ENCODE results near the gene FSTL4.

Gene FSTL4

GRCh38 chr5:133610489-133611356 is 1.6 kb downstream of the FSTL4 start:
- peak; percentile 45 for DNase-seq

DNA sequence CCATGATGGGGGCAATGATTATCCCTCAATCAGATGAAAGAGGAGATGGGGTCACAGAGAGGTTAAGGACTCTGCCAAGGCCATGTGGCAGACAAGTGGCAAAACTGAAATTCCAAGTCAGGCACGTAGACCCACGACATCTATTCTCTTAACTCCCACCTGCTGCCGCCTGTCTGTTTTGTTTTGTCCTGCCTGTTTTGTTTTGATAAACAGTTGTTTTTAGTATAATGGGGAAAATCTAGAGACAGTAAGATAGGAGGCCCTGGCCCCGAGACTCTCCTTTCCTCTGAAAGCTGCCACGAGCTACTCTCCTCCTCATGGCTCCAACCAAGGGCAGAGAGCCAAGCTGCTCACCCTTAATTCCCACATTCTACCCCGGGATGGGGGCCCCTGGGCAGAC is 4.9 kb downstream of the FSTL4 start:
- DNase-seq: no peak

DNA sequence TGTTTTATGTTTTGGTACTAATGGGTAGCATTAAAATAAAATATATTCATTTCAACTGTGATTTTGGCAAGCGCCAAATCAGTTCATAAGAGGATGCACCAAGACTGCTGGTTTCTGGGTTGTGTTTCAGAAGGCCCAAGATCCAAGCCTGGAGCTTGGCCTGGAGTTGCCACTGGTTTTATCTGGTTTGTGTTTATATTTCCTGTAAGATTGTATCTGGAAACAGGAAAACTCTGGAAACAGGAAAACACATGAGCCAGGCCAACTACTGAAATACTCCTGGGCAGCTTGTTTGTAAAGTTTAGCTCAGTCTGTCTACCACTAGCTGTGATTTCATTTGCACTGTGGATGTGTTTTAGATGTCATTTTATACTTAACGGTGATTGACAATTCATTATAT is 5.5 kb downstream of the FSTL4 start:
- DNase-seq: no peak

DNA sequence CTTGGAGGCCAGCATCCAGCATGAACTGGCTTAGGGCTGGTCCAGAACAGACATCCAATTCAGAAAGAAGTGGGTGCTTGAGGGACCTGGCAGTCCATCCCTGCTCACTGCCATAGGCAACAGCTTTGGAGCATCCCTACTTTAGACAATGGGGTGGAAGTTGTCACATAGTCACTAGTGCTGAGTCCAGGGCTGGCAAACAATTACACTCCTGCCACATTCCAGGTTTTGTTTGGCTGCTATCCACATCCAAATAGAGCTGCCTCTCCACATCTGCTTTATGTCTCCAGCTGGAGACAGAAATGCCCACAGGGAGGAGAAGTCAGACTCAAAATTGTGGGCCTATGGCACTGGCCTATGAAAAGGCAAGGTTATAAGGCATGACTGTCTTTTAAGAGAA is 7.0 kb downstream of the FSTL4 start:
- no peak for DNase-seq

GRCh38 chr5:133603711-133604110 is 8.6 kb downstream of the FSTL4 start:
- no peak for DNase-seq

DNA sequence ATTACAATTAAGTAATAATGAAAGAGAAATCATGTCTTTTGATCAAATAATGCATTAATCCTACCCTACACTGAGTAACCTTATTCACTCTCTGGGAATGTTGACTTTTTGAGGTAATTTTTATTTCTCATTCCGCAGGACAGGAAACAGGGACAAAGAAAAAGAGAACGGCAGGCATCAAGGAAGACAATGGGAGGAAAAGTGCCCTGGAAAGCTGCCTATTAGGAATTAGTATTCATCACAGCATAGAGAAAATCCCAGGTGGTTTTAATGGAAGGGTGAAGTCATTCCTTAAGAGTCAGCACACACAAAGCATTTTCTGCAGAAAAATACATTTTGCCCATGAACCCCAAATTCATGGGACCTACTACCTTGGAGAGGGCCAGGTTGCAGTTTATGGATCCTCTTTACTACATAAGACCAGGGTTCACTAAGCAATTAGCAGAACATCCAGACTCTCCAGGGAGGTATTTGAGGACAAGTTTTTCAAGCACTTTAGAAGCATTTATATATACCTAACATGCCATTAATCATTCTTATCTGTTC is 9.4 kb downstream of the FSTL4 start:
- no peak for DNase-seq

GRCh38 chr5:133599600-133599999 is 12.7 kb downstream of the FSTL4 start:
- DNase-seq: no peak

DNA sequence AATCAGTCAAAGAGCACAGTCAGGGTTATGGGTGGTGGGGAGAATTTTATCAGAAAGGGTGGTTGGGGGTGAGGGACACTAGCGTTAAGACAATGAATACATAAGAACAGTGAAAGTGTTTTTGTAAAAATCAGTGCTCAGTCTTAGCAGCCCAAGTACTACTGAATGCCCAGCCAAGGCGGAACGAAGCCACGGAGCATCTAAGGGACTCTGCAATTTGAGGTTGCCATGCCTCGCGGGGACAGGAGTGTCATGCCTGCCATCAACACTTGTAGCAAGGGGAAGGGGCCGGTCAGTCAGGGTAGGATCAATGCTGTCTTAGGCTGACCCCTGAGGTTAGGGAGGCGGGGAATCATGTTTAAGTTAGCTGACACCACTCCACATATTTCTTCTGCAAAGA is 13.3 kb downstream of the FSTL4 start:
- DNase-seq: no peak

DNA sequence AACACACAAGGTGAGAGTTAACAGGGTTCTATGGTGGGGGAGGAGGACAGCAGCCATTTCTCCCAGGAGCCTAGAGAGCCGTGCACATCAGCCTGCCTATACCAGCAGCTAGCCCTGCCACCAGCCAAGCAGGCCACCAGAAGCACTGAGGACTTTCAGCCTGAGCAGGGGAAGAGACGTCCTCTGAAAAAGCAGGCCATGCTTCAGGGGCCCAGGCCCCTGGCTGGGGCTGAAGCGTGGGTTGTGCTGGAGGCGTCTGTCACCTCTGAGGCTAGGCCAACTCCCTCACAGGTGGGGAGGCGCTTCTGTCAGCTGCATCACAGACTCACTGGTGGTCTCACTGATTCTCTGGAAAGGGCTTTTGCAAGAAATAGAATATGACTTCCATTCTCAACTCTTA is 16.3 kb downstream of the FSTL4 start:
- DNase-seq: no peak

DNA sequence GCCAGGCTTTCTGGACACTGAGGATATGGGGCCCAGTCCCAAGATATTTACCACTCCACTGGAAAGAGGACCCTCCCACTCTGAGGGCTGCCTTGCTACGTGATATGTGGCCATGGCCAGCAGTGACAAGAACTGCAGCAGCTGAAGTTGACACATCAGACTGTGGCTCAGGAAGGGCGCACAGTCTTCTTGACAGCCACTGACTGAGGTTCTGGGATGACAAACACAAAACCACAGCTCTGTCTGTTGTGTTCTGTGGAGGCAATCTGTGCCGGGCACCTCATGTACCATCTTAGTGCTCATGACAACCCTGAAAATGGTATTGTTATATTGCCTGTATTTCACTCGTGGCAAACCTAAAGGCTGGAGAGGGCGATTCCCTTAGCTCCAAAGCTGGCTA is 16.9 kb downstream of the FSTL4 start:
- no peak for DNase-seq

DNA sequence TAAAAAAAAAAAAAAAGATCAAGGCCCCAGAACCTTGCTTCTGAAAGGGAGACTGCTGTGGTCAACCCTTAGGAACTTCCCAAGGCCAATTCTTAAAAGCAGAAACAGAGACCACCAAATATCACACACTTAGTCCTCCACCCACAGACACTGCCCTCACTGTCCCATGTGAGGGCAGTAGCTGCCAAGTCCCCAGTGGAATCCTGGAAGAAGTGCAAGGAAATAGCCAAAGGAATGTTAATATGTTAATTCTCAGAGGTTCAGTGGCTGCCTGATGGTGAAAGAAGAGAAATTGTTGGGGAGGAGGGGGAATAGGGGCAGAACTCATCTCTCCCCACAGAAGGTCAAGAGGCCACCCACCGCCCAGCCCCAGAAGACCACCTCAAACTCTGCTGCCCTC is 23.1 kb downstream of the FSTL4 start:
- DNase-seq: no peak

DNA sequence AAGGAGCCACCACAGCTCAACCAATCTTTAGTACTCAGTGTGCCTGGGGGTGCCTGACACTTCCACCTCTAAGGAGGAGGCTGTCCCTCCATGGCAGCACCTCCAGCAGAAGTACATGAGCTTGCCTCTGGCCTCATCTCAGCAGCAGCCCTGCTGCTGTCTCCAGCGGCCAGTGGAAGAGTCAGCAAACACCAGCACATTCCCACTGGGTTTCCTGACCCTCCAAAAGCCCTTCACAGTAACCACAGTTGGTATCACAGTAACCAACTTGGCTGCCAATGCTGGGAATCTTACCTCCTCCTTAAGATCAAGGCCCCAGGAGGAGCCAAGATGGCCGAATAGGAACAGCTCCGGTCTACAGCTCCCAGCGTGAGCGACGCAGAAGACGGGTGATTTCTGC is 29.4 kb downstream of the FSTL4 start:
- no peak for DNase-seq

DNA sequence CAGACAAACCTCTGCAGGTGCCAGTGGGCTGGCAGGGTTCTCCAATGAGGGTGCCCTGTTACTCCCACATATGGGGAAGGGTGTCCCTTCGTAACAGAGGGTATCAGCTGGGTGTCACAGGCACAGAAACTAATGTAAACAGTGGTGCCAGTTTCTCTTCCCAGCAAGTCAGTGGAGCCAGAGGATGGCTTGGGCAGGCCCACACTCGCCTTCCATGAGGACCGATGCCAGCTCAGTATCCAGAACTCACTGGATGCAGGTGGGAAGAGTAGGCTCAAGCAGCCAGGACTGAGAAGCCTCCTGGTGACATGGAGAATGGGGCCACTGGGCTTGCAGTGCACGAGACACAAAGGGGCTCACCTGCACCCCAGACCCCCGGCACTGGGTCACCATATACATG is 30.4 kb downstream of the FSTL4 start:
- DNase-seq: no peak

- no peak for DNase-seq
Measured at GRCh38 chr5:133581348-133581747, 31.0 kb downstream of the FSTL4 start.

DNA sequence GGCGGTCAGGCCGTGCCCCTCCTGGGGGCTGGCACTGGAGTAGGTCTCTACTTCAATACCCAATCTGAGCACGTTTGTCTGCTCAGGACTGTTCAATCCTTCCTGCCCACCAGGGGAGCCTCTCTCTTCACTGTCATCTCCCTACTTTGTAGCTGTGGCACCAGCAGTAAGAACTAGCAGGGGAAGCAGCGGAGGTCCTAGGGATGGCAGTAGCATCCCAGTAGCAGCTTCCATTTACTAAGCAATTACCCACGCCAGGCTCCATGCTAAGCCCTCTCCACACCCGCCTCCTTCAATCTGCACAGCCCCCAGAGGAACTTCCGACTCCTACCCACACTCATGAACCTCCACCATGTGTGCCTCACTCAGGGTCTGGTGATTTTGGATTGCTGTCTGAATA is 31.7 kb downstream of the FSTL4 start:
- DNase-seq: no peak

GRCh38 chr5:133579766-133580165 is 32.6 kb downstream of the FSTL4 start:
- DNase-seq: no peak

DNA sequence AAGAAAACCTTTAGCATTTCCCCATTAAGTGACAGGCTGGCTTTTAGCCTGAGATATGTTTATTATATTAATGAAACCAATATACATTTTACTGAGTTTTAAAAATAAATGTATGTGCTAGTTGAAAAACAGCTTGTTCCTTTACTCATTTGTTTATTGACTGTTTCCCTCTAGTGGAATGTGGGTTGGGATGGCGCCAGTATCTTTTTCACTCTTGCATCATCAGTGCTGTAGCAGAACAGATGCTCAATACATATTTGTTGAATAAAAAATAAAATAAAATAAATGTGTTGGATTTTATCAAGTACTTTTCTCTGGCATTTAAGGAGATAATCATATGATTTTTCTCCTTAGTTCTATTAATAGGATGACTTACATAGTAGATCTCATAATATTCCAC is 43.0 kb downstream of the FSTL4 start:
- no peak for DNase-seq

- DNase-seq: no peak
Measured at GRCh38 chr5:133565993-133566392, 46.3 kb downstream of the FSTL4 start.

- no peak for DNase-seq
Measured at GRCh38 chr5:133564921-133565565, 47.3 kb downstream of the FSTL4 start.

DNA sequence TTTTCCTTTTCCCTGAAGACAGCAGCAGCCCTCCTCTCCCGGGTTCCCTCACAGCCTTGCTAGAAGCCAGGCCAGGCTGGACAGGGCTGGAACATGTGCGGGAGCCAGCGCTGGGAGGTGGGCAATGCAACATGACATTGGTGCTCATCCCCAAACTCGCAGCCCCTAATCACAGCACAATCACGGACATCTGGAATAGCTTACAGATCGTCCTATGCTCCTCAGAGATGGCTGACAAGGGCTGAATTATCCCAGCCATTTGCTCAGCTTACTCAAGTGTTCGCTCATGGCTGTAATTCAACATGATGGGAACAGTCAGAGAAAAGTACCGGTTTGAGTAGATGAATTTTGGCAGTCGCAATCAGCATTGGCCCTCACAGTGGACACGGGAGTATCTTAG is 49.8 kb downstream of the FSTL4 start:
- no peak for DNase-seq

DNA sequence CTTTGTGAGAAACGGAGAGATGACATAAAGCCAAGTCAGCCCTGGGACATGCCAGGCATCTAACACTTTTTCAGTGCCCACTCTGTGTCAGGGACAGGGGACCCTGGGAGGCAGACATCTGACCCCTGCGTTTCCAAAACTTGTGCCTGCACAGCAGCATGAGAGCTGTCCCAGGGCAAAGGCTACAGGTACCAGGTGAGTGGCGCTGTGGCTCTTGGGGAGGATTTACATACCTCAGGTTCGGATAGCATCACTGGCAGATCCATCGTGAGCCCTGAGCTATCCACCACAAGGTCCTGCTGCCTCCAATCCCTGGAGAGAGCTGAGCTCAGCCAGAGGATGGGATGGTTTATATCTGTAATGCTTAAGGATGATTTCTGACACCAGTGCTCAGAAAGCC is 52.4 kb downstream of the FSTL4 start:
- DNase-seq: no peak

DNA sequence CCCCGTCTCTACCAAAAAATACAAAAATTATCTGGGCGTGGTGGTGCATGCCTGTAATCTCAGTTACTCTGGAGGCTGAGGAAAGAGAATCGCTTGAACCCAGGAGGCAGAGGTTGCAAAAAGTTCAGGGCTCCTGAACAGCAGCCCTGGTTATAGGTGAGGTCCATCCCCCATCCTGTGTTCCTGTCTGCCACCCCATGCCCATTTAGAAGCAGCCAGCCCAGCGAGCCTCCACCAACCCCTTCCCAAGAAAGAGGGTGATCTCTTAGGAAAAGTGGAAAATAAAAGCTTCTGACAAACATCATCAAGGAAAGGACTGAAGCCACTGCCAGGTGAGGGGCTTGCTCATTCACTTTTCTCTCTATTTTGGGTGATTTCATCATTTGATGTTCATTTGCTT is 55.8 kb downstream of the FSTL4 start:
- no peak for DNase-seq

GRCh38 chr5:133554279-133554678 is 58.1 kb downstream of the FSTL4 start:
- no peak for DNase-seq

GRCh38 chr5:133552925-133553525 is 59.3 kb downstream of the FSTL4 start:
- DNase-seq: peak; percentile 6

Data from NCI-H510A (cell line).